PFSK-1 (cell line): ENCODE data around the gene SLC46A2.

ENCODE experiments used
- FOXP2 ChIP-seq: optimal IDR thresholded peaks from 2 replicates; pipeline ENCODE3; 2011; ENCODE audit warnings: borderline replicate concordance, control low read depth, inconsistent platforms; ENCODE audit not compliant: insufficient read depth; ENCODE audit errors: extremely low read length, extremely low read depth
- POLR2AphosphoS5 ChIP-seq: IDR thresholded peaks from 2 replicates; pipeline ENCODE4 v1.6.1; 2012; ENCODE audit warnings: low read depth, mild to moderate bottlenecking, control low read depth, low read length, moderate library complexity
- SIN3A ChIP-seq: IDR thresholded peaks from 2 replicates; pipeline ENCODE4 v1.6.1; 2012; ENCODE audit warnings: mild to moderate bottlenecking, low read length, moderate library complexity, borderline replicate concordance; ENCODE audit not compliant: insufficient read depth
- TAF1 ChIP-seq: IDR thresholded peaks from 2 replicates; pipeline ENCODE4 v1.6.1; 2012; ENCODE audit warnings: low read length, control low read depth, borderline replicate concordance; ENCODE audit not compliant: insufficient read depth
- TF ChIP-seq, protein P1 (sequence below), 2 experiments: IDR thresholded peaks; 2 replicates each; pipeline versions ENCODE4 v1.6.1 to v1.8.0; 2011 to 2012; ENCODE audit warnings: low read depth in 2 of 2, low read length in 2 of 2, control low read depth in 1 of 2, inconsistent platforms in 1 of 2, mild to moderate bottlenecking in 1 of 2, moderate library complexity in 1 of 2; ENCODE audit not compliant: insufficient read depth in 1 of 2

DNA sequence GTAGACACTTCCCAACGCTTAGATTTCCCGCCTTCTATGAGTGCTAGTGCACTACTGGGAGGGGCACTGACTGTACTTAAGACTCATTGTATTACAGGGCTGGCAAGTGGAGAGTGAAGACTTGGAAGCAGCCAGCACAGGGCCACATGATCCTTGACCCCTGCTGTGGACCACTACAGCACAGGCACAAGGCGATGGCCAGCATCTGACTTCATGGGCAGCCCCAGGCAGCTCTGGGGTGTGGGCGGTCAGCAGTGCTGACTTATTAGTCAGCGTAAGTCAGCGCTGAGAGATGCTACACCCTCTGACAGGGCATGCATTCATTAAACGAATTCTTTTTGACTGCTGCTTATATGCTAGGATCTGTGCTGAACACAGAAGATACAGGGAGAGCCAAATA lies 9.3 kb downstream of the SLC46A2 start:
- TF ChIP-seq POLR2AphosphoS5 (no peak), SIN3A (no peak), FOXP2 (no peak), TAF1 (no peak)
- TF ChIP-seq, protein P1, sequence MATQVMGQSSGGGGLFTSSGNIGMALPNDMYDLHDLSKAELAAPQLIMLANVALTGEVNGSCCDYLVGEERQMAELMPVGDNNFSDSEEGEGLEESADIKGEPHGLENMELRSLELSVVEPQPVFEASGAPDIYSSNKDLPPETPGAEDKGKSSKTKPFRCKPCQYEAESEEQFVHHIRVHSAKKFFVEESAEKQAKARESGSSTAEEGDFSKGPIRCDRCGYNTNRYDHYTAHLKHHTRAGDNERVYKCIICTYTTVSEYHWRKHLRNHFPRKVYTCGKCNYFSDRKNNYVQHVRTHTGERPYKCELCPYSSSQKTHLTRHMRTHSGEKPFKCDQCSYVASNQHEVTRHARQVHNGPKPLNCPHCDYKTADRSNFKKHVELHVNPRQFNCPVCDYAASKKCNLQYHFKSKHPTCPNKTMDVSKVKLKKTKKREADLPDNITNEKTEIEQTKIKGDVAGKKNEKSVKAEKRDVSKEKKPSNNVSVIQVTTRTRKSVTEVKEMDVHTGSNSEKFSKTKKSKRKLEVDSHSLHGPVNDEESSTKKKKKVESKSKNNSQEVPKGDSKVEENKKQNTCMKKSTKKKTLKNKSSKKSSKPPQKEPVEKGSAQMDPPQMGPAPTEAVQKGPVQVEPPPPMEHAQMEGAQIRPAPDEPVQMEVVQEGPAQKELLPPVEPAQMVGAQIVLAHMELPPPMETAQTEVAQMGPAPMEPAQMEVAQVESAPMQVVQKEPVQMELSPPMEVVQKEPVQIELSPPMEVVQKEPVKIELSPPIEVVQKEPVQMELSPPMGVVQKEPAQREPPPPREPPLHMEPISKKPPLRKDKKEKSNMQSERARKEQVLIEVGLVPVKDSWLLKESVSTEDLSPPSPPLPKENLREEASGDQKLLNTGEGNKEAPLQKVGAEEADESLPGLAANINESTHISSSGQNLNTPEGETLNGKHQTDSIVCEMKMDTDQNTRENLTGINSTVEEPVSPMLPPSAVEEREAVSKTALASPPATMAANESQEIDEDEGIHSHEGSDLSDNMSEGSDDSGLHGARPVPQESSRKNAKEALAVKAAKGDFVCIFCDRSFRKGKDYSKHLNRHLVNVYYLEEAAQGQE (IDR thresholded peaks at IDR 0.05; ENCODE audit: insufficient read depth in 1 of 2, low read depth in 2 of 2, low read length in 2 of 2): no peak
